ENCODE data around the gene ZEB2.
"Not testable (repeated sequence)": the region's sequence is repeated elsewhere in the genome, so short reads cannot be mapped to it uniquely, and the experiment has no call there.

ZEB2 gene

GRCh38 chr2:144377914-144378313, 142.0 kb downstream of the ZEB2 start:
- H3K4me1 ChIP-seq (ENCODE audit: control insufficient read depth, insufficient read depth, low read length): peaks cover 5% of the 10 kb centered on the region
- no peak overlapping the region for H3K27ac ChIP-seq (ENCODE audit: insufficient read depth, low read depth, low read length, poor library complexity, severe bottlenecking)
- WGBS, 2 experiments: 77 to 84% methylated on average over 1 to 2 of the region's 2 CpGs

GRCh38 chr2:144376926-144377325, 143.0 kb downstream of the ZEB2 start:
- Histone ChIP-seq H3K4me3 (ENCODE audit: insufficient read depth, low read depth, low read length) (no peak overlapping the region), H3K27ac (ENCODE audit: insufficient read depth, low read depth, low read length, poor library complexity, severe bottlenecking) (no peak overlapping the region), H3K27me3 (ENCODE audit: control insufficient read depth, insufficient read depth, low read length, poor library complexity, severe bottlenecking) (no peaks in the 10 kb centered on the region), H3K9me3 (ENCODE audit: control insufficient read depth, low read length) (no peaks in the 10 kb centered on the region), H3K4me1 (ENCODE audit: control insufficient read depth, insufficient read depth, low read length) (peaks cover 5% of the 10 kb centered on the region), H3K36me3 (ENCODE audit: control insufficient read depth, insufficient read depth, low read length) (no peaks in the 10 kb centered on the region)
- 94 to 95% methylated on average over 2 of the region's 2 CpGs for WGBS, 2 experiments

More at GRCh38 chr2:144377914-144378313, 142.0 kb downstream of the ZEB2 start:
- no peaks in the 10 kb centered on the region for H3K27me3 ChIP-seq (ENCODE audit: control insufficient read depth, insufficient read depth, low read length, poor library complexity, severe bottlenecking)
- no peaks in the 10 kb centered on the region for H3K9me3 ChIP-seq (ENCODE audit: control insufficient read depth, low read length)
- H3K4me3 ChIP-seq (ENCODE audit: insufficient read depth, low read depth, low read length): no peak overlapping the region
- H3K36me3 ChIP-seq (ENCODE audit: control insufficient read depth, insufficient read depth, low read length): no peaks in the 10 kb centered on the region

- peaks cover 5% of the 10 kb centered on the region for H3K4me1 ChIP-seq (ENCODE audit: control insufficient read depth, insufficient read depth, low read length)
These were observed 143.5 kb downstream of the ZEB2 start for GRCh38 chr2:144376460-144376859.

GRCh38 chr2:144374163-144374661, 145.7 kb downstream of the ZEB2 start:
- no peaks in the 10 kb centered on the region for H3K4me1 ChIP-seq (ENCODE audit: control insufficient read depth, insufficient read depth, low read length)
- no peaks in the 10 kb centered on the region for H3K9me3 ChIP-seq (ENCODE audit: control insufficient read depth, low read length)
- no peaks in the 10 kb centered on the region for H3K36me3 ChIP-seq (ENCODE audit: control insufficient read depth, insufficient read depth, low read length)
- WGBS, 2 experiments: 90 to 94% methylated on average over 6 of the region's 6 CpGs
- H3K4me3 ChIP-seq (ENCODE audit: insufficient read depth, low read depth, low read length): no peak overlapping the region
- no peak overlapping the region for H3K27ac ChIP-seq (ENCODE audit: insufficient read depth, low read depth, low read length, poor library complexity, severe bottlenecking)
- H3K27me3 ChIP-seq (ENCODE audit: control insufficient read depth, insufficient read depth, low read length, poor library complexity, severe bottlenecking): no peaks in the 10 kb centered on the region

More at GRCh38 chr2:144376460-144376859, 143.5 kb downstream of the ZEB2 start:
- WGBS, 2 experiments: 97 to 100% methylated on average over 2 of the region's 2 CpGs
- Histone ChIP-seq H3K27me3 (ENCODE audit: control insufficient read depth, insufficient read depth, low read length, poor library complexity, severe bottlenecking) (no peaks in the 10 kb centered on the region), H3K9me3 (ENCODE audit: control insufficient read depth, low read length) (no peaks in the 10 kb centered on the region), H3K36me3 (ENCODE audit: control insufficient read depth, insufficient read depth, low read length) (no peaks in the 10 kb centered on the region), H3K27ac (ENCODE audit: insufficient read depth, low read depth, low read length, poor library complexity, severe bottlenecking) (no peak overlapping the region), H3K4me3 (ENCODE audit: insufficient read depth, low read depth, low read length) (no peak overlapping the region)

GRCh38 chr2:144372410-144373080, 147.4 kb downstream of the ZEB2 start:
- Histone ChIP-seq H3K9me3 (ENCODE audit: control insufficient read depth, low read length) (no peaks in the 10 kb centered on the region), H3K36me3 (ENCODE audit: control insufficient read depth, insufficient read depth, low read length) (no peaks in the 10 kb centered on the region), H3K4me3 (ENCODE audit: insufficient read depth, low read depth, low read length) (no peak overlapping the region), H3K27me3 (ENCODE audit: control insufficient read depth, insufficient read depth, low read length, poor library complexity, severe bottlenecking) (no peaks in the 10 kb centered on the region), H3K4me1 (ENCODE audit: control insufficient read depth, insufficient read depth, low read length) (no peaks in the 10 kb centered on the region), H3K27ac (ENCODE audit: insufficient read depth, low read depth, low read length, poor library complexity, severe bottlenecking) (no peak overlapping the region)
- 82 to 86% methylated on average over 10 of the region's 10 CpGs for WGBS, 2 experiments

GRCh38 chr2:144370937-144371584, 148.9 kb downstream of the ZEB2 start:
- Histone ChIP-seq H3K4me3 (ENCODE audit: insufficient read depth, low read depth, low read length) (no peak overlapping the region), H3K9me3 (ENCODE audit: control insufficient read depth, low read length) (no peaks in the 10 kb centered on the region), H3K27me3 (ENCODE audit: control insufficient read depth, insufficient read depth, low read length, poor library complexity, severe bottlenecking) (no peaks in the 10 kb centered on the region), H3K36me3 (ENCODE audit: control insufficient read depth, insufficient read depth, low read length) (no peaks in the 10 kb centered on the region), H3K4me1 (ENCODE audit: control insufficient read depth, insufficient read depth, low read length) (no peaks in the 10 kb centered on the region), H3K27ac (ENCODE audit: insufficient read depth, low read depth, low read length, poor library complexity, severe bottlenecking) (no peak overlapping the region)
- 92 to 93% methylated on average over 4 of the region's 4 CpGs for WGBS, 2 experiments

GRCh38 chr2:144369416-144369815, 150.5 kb downstream of the ZEB2 start:
- Histone ChIP-seq H3K27ac (ENCODE audit: insufficient read depth, low read depth, low read length, poor library complexity, severe bottlenecking) (no peak overlapping the region), H3K4me3 (ENCODE audit: insufficient read depth, low read depth, low read length) (no peak overlapping the region), H3K36me3 (ENCODE audit: control insufficient read depth, insufficient read depth, low read length) (no peaks in the 10 kb centered on the region), H3K27me3 (ENCODE audit: control insufficient read depth, insufficient read depth, low read length, poor library complexity, severe bottlenecking) (no peaks in the 10 kb centered on the region), H3K9me3 (ENCODE audit: control insufficient read depth, low read length) (no peaks in the 10 kb centered on the region), H3K4me1 (ENCODE audit: control insufficient read depth, insufficient read depth, low read length) (no peaks in the 10 kb centered on the region)

- WGBS, 2 experiments: 100% methylated on average over 1 of the region's 3 CpGs
- no peaks in the 10 kb centered on the region for H3K27me3 ChIP-seq (ENCODE audit: control insufficient read depth, insufficient read depth, low read length, poor library complexity, severe bottlenecking)
- no peaks in the 10 kb centered on the region for H3K36me3 ChIP-seq (ENCODE audit: control insufficient read depth, insufficient read depth, low read length)
- H3K4me1 ChIP-seq (ENCODE audit: control insufficient read depth, insufficient read depth, low read length): no peaks in the 10 kb centered on the region
- no peak overlapping the region for H3K4me3 ChIP-seq (ENCODE audit: insufficient read depth, low read depth, low read length)
- H3K27ac ChIP-seq (ENCODE audit: insufficient read depth, low read depth, low read length, poor library complexity, severe bottlenecking): no peak overlapping the region
- no peaks in the 10 kb centered on the region for H3K9me3 ChIP-seq (ENCODE audit: control insufficient read depth, low read length)
These were observed 153.0 kb downstream of the ZEB2 start for GRCh38 chr2:144366825-144367429.

GRCh38 chr2:144364944-144365738, 154.8 kb downstream of the ZEB2 start:
- H3K36me3 ChIP-seq (ENCODE audit: control insufficient read depth, insufficient read depth, low read length): no peaks in the 10 kb centered on the region
- no peaks in the 10 kb centered on the region for H3K9me3 ChIP-seq (ENCODE audit: control insufficient read depth, low read length)
- H3K27ac ChIP-seq (ENCODE audit: insufficient read depth, low read depth, low read length, poor library complexity, severe bottlenecking): no peak overlapping the region
- 91 to 93% methylated on average over 3 of the region's 4 CpGs for WGBS, 2 experiments
- H3K27me3 ChIP-seq (ENCODE audit: control insufficient read depth, insufficient read depth, low read length, poor library complexity, severe bottlenecking): no peaks in the 10 kb centered on the region
- H3K4me1 ChIP-seq (ENCODE audit: control insufficient read depth, insufficient read depth, low read length): no peaks in the 10 kb centered on the region
- H3K4me3 ChIP-seq (ENCODE audit: insufficient read depth, low read depth, low read length): no peak overlapping the region

- H3K27me3 ChIP-seq (ENCODE audit: control insufficient read depth, insufficient read depth, low read length, poor library complexity, severe bottlenecking); H3K36me3 ChIP-seq (ENCODE audit: control insufficient read depth, insufficient read depth, low read length); H3K27ac ChIP-seq (ENCODE audit: insufficient read depth, low read depth, low read length, poor library complexity, severe bottlenecking); H3K9me3 ChIP-seq (ENCODE audit: control insufficient read depth, low read length); H3K4me1 ChIP-seq (ENCODE audit: control insufficient read depth, insufficient read depth, low read length); H3K4me3 ChIP-seq (ENCODE audit: insufficient read depth, low read depth, low read length): not testable (repeated sequence)
- WGBS, 2 experiments: 90% methylated on average over 7 of the region's 7 CpGs
These were observed 155.7 kb downstream of the ZEB2 start for GRCh38 chr2:144364247-144364646.
